Measurements from ENCODE around the gene PAGE2B.
"Not testable (repeated sequence)": the region's sequence is repeated elsewhere in the genome, so short reads cannot be mapped to it uniquely, and the experiment has no call there.

Gene PAGE2B, protein sequence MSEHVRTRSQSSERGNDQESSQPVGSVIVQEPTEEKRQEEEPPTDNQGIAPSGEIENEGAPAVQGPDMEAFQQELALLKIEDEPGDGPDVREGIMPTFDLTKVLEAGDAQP

DNA sequence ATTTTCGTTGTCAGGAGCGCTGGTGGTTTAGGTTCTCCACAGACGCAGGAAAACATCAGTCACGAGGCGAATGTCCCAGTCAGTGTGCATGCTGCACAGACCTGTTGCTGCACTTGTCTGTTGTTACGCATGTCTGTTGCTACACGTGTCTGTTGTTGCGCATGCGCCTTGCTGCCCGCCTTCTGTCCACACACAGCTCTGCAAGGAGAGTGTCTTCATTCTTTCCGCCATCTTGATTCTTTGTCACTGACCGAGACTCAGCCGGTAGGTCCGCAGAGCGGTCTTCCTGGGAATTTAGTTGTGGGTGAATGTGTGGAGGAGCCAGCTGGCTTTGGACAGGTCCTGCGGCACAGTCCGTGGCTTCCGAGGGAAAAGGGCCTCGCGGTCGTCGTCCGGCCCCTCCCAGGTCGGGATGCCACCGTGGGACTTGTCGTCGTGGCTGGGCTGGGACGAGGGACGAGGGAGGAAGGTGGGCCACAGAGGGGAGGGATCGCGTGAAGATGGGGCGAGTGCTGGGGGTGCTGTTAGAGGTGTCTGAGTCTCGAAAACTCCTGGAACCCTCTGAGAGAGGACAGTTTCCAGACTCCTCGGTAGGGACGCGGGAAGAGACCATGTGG is at the start of gene PAGE2B:
Gene PAGE2B, plus strand, starts transcription at position 180 of the 617 bp plus-strand sequence. CDS start 1,012 bp downstream, outside the sequence.
- DNase-seq (ENCODE audit: low read depth): no peak

DNA sequence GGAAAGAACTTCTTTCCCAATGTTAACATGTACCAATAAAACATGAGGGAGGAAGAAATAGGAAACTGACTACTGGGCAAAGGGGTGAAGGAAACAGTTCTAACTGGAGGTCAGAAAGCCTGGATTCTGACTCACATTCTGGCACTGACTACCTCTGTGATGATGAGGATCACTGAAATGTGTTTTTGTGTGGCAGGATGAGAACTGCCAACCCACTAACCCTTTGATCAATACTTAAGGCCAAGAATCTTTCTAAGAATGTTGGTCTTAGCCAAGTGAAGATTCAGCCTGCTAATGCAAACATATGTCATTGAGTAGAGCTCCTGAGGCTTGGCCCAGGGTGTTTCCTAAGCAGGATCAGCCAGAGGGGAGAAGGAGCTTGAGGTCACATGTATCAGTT is 48.7 kb upstream of the PAGE2B start:
- peak; percentile 16 for DNase-seq (ENCODE audit: low read depth)

DNA sequence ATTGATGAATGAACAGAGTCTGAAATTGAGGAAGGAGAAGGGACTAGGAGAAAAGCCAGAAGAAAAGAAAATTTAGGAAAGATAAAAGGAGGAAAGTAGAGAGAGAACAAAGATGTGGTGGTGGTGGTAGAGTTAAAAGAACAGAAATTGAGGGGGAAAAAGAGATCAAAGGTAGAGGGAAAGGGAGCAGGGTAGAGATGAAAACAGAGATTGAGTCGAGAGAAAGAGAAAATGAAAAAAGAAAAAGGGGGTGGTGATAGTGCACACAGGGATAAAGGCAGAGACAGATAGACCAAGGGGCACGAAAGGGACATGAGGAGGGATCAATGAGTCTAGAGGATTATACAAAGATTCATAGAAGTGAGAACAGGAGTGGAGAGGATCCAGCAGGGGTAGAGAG is 48.0 kb upstream of the PAGE2B start:
- DNase-seq (ENCODE audit: low read depth): no peak

DNA sequence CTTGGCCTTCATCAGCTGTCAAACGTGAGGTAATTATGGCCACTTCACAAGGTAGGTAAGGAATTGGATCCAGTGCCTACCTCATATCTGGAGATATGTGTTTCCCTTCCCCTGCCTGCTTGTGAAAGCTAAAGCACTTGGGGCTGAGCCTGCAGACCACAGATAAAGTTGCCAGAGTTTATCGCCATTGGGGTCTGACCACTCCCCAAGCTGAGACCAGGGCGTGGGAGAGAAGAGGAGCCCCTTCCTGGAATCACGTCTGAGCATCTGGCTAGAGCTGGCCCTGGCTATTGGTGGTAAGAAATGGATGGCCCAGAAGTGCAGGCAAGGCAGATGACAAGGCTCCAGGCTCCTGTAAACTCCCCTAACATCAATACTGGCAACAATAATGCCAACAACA is 46.8 kb upstream of the PAGE2B start:
- no peak for DNase-seq (ENCODE audit: low read depth)

DNA sequence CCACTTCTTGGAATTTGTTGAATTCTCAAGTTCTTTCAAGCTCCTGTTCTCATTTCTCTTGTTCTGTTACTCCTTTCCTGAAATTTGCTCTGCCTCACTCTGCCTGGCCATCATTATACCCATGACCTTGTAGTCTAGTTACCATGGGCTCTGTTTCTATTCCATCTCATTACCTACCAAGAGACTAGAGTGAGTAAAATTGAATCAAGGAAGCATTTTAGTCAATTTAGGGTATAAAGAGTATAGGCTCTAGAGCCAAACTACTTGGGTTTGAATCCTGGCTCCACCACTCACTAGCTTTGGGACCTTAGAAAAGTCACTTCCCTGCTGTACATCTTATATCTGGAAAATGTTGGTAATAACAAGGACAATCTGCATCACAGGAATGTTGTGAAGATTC is 46.2 kb upstream of the PAGE2B start:
- DNase-seq (ENCODE audit: low read depth): no peak

DNA sequence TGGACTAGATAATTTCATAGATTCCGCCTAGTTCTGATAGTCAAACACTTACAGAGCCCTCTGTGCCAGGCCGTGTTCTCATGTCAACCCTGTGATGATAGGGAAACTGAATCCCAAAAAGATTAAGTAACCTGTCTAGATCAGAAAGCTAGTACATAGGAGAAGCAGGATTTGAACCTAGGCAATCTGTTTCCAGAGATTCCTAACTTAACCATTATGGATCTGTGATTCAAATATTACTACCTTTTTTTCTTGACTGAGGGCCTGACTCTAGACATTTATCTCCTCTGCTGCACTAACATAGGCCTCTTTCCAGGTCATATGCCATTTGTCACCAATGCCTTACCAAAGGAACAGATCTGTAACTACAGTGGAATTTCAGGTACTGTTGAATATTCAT is 45.5 kb upstream of the PAGE2B start:
- DNase-seq (ENCODE audit: low read depth): no peak

DNA sequence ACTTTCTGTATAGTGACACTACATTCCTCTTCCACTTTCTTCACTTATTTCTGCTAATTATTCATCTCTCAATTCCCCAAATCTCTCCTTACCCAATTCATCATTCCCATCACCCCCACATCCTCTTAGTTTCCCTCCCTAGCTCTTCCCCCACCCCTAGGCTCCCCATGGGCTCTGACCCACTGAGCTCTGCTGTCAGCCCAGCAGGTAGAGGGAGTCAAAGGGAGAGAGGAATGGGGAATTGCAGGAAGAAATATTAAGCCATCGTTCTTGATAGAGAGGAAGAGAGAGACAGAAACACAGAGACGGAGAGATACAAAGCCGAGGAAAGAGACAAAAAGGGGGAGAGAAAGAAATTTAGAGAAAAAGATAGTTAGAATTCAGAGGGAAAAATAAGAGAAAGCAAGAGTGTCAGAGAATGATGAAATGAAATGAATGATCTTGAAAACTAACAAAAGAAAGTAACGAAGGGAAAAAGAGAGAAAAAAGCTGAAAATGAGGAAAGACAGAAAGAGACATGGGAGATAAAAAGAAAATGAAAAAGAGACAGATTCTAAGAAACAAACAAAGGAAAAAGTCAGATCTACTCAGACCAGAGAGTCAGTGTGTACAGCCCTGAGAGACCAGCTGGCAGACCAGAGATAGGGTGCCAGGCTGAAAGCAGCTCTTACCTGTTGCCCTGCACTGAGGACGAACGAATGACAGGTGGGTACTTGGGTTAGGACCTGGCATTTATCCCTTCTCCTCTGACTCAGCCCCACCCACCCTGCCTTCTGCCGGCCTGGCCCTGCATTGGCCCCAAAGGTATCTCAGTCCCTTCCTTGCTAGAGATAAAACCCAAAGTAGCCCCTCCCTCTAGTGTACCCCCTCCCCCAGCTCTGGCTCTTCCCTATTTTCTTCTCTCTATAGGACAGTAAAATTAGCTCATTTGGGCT is 44.3 kb upstream of the PAGE2B start, which contains the start of gene ALAS2:
Gene ALAS2, minus strand, starts transcription at position 707 of the 935 bp plus-strand sequence. CDS start 4,977 bp downstream, outside the sequence.
- DNase-seq (ENCODE audit: low read depth): no peak

DNA sequence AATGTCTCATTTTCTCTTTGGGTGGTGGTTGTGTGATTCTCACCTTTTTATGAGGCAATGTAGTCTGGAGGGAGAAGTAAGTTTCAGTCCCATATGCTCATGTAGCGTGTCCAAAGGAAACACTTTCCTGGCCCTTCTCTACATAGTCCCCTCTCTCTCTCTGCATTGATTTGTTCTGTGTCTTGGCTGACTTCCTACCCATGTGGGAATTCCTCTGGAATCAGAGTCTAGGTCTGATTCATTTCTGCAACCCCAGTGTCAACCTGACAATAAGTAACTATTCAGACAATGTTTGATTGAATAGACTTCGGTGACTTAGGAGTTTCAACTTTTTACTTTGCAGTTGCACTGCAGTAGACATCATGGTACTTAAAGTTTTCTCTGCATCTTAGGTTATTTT is 41.4 kb upstream of the PAGE2B start:
- no peak for DNase-seq (ENCODE audit: low read depth)

DNA sequence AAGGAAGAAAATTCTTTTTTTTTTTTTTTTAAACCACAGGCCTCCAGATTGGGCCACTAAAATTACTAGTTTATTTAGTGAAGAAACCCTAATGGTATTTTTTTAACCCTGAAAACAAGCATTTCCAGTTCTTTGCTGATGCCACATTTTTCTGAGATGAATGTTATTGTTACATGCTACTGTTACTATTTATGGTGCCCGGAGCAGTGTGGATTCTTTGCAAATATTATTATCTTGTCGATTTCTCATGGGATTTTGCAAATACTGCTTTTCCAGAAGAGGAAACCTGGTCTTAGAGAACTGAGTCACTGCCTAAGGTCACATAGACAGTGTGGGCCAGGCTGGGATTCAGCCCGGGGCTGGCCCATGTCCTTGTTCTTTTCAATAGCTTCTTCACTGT is 35.4 kb upstream of the PAGE2B start:
- DNase-seq (ENCODE audit: low read depth): peak; percentile 28

DNA sequence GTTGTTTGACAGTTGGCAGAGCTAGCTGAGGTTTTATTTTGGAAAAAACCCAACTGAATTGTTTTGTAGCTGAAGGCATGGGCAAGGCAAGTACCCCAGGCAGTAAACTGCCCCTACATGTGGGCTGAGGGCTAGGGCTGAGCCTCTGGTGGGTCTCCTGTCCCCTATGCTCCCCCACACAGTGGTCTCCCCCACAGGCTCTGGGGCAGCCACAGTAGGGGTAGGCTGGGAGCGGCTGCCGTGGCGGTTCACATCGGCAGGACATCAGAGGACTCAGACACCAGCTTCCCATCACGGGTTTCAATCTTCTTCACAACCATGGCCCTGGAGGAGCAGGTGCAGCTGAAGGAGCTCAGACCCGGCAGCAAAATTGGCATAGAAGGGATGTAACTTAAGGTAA is 33.3 kb upstream of the PAGE2B start:
- DNase-seq (ENCODE audit: low read depth): no peak

DNA sequence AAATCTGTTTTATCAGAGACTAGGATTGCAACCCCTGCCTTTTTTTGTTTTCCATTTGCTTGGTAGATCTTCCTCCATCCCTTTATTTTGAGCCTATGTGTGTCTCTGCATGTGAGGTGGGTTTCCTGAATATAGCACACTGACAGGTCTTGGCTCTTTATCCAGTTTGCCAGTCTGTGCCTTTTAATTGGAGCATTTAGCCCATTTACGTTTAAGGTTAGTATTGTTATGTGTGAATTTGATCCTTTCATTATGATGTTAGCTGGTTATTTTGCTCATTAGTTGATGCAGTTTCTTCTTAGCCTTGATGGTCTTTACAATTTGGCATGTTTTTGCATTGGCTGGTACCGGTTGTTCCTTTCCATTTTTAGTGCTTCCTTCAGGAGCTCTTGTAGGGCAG is 24.2 kb upstream of the PAGE2B start:
- DNase-seq (ENCODE audit: low read depth): not testable (repeated sequence)

DNA sequence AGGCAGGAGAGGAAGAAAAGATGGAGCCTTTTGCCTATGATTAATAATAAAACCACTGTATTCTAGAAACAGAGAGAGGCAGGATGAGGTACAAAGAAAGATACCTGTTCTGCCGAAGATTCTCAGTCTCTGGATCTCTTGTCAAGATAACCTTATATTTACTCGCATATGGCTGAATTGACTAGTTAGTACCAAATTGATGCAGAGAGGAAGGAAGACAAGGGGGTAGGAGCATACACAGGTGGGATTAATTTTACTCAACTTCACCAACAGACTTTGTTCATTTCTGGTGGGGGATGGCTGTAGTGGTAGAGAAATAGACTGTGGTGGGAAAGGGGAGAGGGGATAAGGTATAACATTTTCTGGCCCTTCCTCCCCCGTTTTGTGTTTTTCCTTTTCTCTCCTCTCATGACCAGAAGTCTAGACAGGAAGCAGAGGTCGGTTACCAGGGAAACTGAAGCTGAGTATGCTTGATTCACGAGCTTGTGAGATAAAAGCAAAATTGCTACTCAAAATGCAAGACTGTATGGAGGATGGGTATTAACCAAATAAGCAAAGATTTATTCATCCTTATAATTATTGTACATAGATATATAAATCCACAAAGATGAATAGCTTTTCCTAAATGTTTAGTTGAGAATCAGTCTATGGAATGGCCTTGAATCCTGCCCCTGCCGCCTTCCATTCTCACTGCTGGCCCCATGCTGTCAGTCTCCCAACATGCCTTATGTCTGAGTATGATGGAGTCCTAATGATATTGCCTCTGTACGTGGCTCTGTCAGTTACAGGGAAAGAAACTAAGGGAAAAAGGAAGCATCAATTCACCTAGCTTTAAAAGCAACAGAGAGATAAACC is 17.8 kb upstream of the PAGE2B start:
- no peak for DNase-seq (ENCODE audit: low read depth)

DNA sequence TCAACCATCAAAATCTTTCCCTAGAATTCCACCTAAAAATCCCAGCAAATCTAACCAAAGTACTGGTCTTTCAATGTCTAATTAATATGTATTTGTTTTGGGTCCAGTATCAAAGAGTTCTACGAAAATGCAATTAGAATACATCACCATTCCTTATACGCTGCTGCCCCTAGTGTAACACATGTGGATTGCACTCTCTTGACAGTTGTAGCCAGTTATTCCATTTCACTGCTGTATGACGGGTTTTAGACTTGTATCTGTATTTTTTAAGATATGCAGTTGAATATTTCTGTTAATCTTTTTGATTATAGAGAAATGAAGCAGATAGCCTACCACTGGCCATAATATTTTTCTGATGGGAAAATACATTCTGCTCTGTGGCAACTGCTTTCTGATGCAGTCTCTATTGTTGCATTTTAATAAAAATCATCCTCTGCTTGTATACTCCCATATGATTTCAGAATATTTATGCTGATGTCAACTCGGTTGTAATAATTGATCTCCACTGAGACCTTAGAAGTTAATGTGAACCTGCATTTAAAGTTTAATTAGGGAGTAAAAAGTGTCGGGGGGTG is 17.1 kb upstream of the PAGE2B start:
- no peak for DNase-seq (ENCODE audit: low read depth)

DNA sequence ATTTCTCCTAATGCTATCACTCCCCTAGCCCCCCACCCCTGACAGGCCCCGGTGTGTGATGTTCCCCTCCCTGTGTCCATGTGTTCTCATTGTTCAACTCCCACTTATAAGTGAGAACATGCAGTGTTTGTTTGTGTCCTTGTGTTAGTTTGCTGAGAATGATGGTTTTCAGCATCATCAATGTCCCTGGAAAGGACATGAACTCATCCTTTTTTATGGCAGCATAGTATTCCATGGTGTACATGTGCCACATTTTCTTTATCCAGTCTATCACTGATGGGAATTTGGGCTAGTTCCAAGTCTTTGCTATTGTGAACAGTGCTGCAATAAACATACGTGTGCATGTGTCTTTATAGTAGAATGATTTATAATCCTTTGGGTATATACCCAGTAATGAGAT is 7.7 kb upstream of the PAGE2B start:
- not testable (repeated sequence) for DNase-seq (ENCODE audit: low read depth)

DNA sequence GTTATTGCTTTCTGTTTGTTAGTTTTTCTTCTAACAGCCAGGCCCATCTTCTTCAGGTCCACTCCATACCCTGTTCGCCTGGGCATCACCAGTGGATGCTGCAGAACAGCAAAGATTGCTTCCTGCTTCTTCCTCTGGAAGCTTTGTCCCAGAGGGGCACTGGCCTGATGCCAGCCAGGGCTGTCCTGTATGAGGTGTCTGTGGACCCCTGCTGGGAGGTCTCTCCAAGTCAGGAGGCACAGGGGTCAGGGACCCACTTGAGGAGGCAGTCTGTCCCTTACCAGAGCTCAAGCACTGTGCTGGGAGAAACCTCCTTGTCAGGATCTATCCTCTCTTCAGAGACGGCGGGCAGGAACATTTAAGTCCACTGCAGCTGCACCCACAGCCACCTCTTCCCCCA is 2.5 kb upstream of the PAGE2B start:
- no peak for DNase-seq (ENCODE audit: low read depth)

DNA sequence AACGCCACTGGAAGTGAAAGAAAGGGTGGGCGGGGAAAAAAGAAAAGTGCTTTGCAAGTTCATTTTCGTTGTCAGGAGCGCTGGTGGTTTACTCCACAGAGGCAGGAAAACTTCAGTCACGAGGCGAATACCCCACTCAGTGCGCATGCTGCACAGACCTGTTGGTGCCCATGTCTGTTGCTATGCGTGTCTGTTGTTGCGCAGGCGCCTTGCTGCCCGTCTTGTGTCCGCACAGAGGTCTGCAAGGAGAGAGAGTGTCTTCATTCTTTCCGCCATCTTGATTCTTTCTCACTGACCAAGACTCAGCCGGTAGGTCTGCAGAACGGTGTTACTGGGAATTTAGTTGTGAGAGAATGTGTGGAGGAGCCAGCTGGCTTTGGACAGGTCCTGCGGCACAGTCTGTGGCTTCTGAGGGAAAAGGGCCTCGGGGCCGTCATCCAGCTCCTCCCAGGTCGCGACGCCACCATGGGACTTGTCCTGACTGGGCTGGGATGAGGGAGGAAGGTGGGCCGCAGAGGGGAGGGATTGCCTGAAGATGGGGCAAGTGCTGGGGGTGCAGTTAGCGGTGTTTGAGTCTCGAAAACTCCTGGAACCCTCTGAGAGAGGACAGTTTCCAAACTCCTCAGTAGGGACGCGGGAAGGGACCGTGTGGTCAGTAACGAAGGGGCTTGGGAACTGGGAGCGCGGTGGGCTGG is 14.1 kb downstream of the PAGE2B start, which contains the start of gene PAGE2:
Gene PAGE2, plus strand, starts transcription at position 224 of the 695 bp plus-strand sequence. CDS start 1,003 bp downstream, outside the sequence.
- no peak for DNase-seq (ENCODE audit: low read depth)

DNA sequence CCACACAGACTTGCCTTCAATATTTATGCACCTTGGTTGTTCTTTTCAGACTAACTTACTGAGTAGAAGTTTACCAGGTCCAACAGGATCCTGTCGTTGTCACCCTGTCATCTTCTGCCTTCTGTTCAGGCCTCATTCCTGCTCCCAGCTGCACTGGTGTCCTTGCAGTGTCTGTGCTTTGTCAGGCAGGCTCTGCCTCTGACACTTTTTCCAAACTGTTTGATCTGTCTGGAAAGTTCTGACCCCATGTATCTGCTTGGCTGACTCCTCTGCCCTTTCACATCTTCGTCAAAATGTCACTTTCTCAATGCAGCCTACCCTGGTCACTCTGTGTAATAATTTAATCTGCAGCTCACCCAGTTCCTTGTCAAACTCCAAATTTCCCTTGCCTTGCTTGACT is 23.9 kb downstream of the PAGE2B start:
- DNase-seq (ENCODE audit: low read depth): no peak

DNA sequence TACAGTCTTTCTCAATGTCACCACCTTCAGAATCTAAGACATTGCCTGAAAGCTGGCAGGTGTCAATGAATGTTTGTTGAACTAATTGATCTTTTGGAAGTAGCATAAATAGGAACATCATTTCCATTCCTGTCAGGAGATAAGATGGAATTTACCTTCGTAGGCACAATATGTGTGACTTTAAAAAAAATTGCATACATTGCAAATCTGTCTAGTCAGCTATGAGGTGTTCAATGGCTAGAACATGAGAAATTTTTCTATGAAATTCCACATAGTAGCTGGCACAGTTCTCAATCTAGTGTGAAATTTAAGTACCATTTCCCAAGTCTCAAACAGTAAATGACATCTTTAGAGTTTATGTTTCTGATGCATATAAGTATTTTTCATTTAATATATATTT is 24.3 kb downstream of the PAGE2B start:
- no peak for DNase-seq (ENCODE audit: low read depth)

DNA sequence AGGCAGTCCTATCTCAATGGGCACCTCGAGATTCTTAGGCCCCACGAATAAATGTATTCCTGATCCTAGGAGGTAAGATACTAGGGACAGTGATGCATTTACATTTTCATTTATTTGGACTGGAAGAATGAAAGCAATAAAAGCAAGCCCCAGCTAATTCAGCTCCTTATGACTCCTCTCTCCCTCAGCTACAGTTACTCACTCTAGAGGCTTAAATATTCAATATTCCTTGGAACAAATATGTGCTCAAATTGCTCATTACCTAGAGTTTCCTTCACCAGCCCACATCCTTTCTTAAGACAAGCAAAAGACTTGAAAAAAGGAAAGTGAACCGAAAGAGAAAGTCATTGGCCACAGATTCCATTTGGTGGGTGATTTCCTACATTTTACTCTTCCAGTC is 27.9 kb downstream of the PAGE2B start:
- no peak for DNase-seq (ENCODE audit: low read depth)

DNA sequence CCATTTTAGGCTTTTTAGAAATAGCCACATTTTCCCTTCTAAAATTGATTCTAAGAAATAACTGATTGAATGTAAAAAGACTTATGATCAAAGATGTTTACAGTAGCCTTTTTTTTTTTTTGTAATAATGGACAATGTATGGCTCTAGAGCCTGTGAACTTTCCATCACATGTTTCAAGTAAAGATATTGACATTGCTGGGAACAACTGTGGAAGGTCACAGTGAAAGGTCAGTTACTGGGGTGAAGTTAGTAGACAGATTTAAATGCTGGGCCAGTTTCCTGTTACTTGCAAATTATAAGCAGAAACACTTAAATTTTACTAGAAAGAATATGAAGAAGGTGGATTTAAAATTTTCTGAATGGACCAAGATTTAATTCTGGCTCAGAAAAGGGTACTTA is 32.4 kb downstream of the PAGE2B start:
- DNase-seq (ENCODE audit: low read depth): no peak

DNA sequence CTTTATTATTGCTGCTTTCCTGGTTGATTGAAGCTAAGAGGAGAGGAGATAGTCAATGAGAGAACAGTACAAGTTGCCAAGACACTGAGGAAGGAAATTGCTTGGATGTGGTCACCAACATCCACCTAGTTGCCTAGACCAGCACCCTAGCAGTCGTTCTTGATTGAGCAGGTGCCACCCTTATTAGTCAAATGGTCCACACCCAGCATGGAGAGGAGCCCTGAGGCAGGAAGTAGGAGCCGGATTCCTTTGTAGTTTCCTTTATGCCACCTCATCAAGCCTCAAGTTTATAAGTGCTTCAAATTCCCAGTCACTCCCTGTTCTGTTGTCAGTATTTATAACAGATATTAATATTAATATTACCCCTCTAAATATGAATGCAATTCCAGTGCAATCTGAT is 33.1 kb downstream of the PAGE2B start:
- no peak for DNase-seq (ENCODE audit: low read depth)
